Keratinocyte (primary cell): Measurements from ENCODE around the gene NOX5. TPM values are rescaled to one million over a fixed set of nuclear protein-coding genes. Genes with fewer than 3 reads are reported as not detected.

Experiments used
- DNase-seq: peaks from one replicate; pipeline ENCODE4 v3.0.0-alpha.2; 2011; ENCODE audit warnings: low read depth, missing footprints, low spot score
- FAIRE-seq: peaks from 2 replicates; lab custom pipeline; 2011; peaks lifted over from hg19 to GRCh38; lab: Jason Lieb, UNC
- H2AFZ ChIP-seq: 2 replicates; pipeline ENCODE4 v1.6.0; 2012; ENCODE audit warnings: low read length, control low read depth, inconsistent platforms; ENCODE audit not compliant: control insufficient read depth
- H3K27ac ChIP-seq: 2 replicates; pipeline ENCODE4 v1.5.1; 2011; ENCODE audit warnings: low read length; ENCODE audit not compliant: control insufficient read depth, insufficient read depth
- H3K27me3 ChIP-seq: 3 replicates; pipeline ENCODE4 v1.6.0; 2011; ENCODE audit warnings: low read length; ENCODE audit not compliant: control insufficient read depth, insufficient read depth; ENCODE audit errors: extremely low read depth
- H3K36me3 ChIP-seq, 2 experiments: 2 replicates in 1 of 2; 3 replicates in 1 of 2; pipeline ENCODE4 v1.5.1; 2011; ENCODE audit warnings: low read length in 2 of 2, mild to moderate bottlenecking in 1 of 2; ENCODE audit not compliant: control insufficient read depth in 2 of 2, insufficient read depth in 2 of 2; ENCODE audit errors: extremely low read depth in 1 of 2
- H3K4me1 ChIP-seq: 3 replicates; pipeline ENCODE4 v1.5.1; 2011; ENCODE audit warnings: low read length; ENCODE audit not compliant: control insufficient read depth, insufficient read depth; ENCODE audit errors: extremely low read depth
- H3K4me2 ChIP-seq: 3 replicates; pipeline ENCODE4 v1.6.0; 2011; ENCODE audit warnings: low read depth, low read length; ENCODE audit not compliant: control insufficient read depth, insufficient read depth; ENCODE audit errors: extremely low read depth
- H3K4me3 ChIP-seq, 3 experiments: fragments of 200-600 bp in 1 of 3; sonication (generic) in 1 of 3; 2 replicates in 2 of 3; 3 replicates in 1 of 3; pipeline ENCODE4 v1.5.1; 2011 to 2016; ENCODE audit warnings: low read length in 3 of 3, mild to moderate bottlenecking in 3 of 3, control low read depth in 2 of 3, inconsistent platforms in 1 of 3, low read depth in 1 of 3, mixed read lengths in 1 of 3, mixed run types in 1 of 3, moderate library complexity in 1 of 3; ENCODE audit not compliant: control insufficient read depth in 2 of 3, insufficient read depth in 2 of 3; ENCODE audit errors: extremely low read depth in 1 of 3
- H3K79me2 ChIP-seq: 2 replicates; pipeline ENCODE4 v1.6.0; 2012; ENCODE audit warnings: low read length; ENCODE audit not compliant: control insufficient read depth, insufficient read depth
- H3K9ac ChIP-seq: 3 replicates; pipeline ENCODE4 v1.6.0; 2011; ENCODE audit warnings: low read length; ENCODE audit not compliant: control insufficient read depth, insufficient read depth; ENCODE audit errors: extremely low read depth
- H3K9me1 ChIP-seq: 3 replicates; pipeline ENCODE4 v1.6.0; 2011; ENCODE audit warnings: low read length; ENCODE audit not compliant: control insufficient read depth, insufficient read depth; ENCODE audit errors: extremely low read depth
- H3K9me3 ChIP-seq: 2 replicates; pipeline ENCODE4 v1.5.1; 2012; ENCODE audit warnings: low read depth, low read length; ENCODE audit not compliant: control insufficient read depth
- H4K20me1 ChIP-seq: 3 replicates; pipeline ENCODE4 v1.6.0; 2011; ENCODE audit warnings: low read length; ENCODE audit not compliant: control insufficient read depth, insufficient read depth; ENCODE audit errors: extremely low read depth
- EZH2 ChIP-seq: IDR thresholded peaks from one replicate; pipeline ENCODE4 v1.6.1; 2012; ENCODE audit warnings: inconsistent platforms, mild to moderate bottlenecking, low read length, moderate library complexity
- dilution Hi-C: fragments of 300-500 bp; cut with MboI; formaldehyde crosslinking; loops from one replicate; pipeline ENCODE4 v1.7.0; 2020; ENCODE audit warnings: low sequenced_read_pairs; ENCODE audit not compliant: extremely low pct_ligation_motif_present
- polyA plus RNA-seq, 5 experiments: library from polyadenylated mRNA; depleted of rRNA in 3 of 5; stranded (reverse) in 3 of 5; stranded (forward) in 1 of 5; unstranded in 1 of 5; fragments of >200 nt; gene quantifications; 1 replicate in 1 of 5; 2 replicates in 3 of 5; 3 replicates in 1 of 5; pipeline versions ENCODE4 v1.2.1 to v1.2.3, GENCODE V29; 2011 to 2012; ENCODE audit warnings: missing spikeins in 2 of 5, low read depth in 1 of 5, low replicate concordance in 1 of 5
- TF ChIP-seq, protein P1 (sequence below), 3 experiments: IDR thresholded peaks in 1 of 3; conservative IDR thresholded peaks in 1 of 3; optimal IDR thresholded peaks in 1 of 3; 2 replicates in 2 of 3; 3 replicates in 1 of 3; pipeline versions ENCODE3 to v1.5.1; 2011; ENCODE audit warnings: low read length in 3 of 3, mild to moderate bottlenecking in 3 of 3, moderate library complexity in 2 of 3, control low read depth in 1 of 3, inconsistent platforms in 1 of 3; ENCODE audit not compliant: insufficient read depth in 2 of 3; ENCODE audit errors: extremely low read depth in 1 of 3

NOX5 gene
- polyA plus RNA-seq, 1 donor (not counting 4 experiments of a cell fraction or from before 2014, with no cell fraction given) = 0.16 TPM

- no peak overlapping the region for H3K4me3 ChIP-seq
- H2AFZ ChIP-seq = no peak overlapping the region
- H3K36me3 ChIP-seq = no peaks in the 10 kb centered on the region
- dilution Hi-C loops = no loop called here
- H3K9me1 ChIP-seq = no peaks in the 10 kb centered on the region
- H3K27me3 ChIP-seq = no peaks in the 10 kb centered on the region
- no peaks in the 10 kb centered on the region for H4K20me1 ChIP-seq
- FAIRE-seq (no peak), DNase-seq (no peak)
- no peak overlapping the region for H3K9ac ChIP-seq
- H3K4me2 ChIP-seq = no peak overlapping the region
- TF ChIP-seq EZH2 = no peak
- TF ChIP-seq, protein P1, sequence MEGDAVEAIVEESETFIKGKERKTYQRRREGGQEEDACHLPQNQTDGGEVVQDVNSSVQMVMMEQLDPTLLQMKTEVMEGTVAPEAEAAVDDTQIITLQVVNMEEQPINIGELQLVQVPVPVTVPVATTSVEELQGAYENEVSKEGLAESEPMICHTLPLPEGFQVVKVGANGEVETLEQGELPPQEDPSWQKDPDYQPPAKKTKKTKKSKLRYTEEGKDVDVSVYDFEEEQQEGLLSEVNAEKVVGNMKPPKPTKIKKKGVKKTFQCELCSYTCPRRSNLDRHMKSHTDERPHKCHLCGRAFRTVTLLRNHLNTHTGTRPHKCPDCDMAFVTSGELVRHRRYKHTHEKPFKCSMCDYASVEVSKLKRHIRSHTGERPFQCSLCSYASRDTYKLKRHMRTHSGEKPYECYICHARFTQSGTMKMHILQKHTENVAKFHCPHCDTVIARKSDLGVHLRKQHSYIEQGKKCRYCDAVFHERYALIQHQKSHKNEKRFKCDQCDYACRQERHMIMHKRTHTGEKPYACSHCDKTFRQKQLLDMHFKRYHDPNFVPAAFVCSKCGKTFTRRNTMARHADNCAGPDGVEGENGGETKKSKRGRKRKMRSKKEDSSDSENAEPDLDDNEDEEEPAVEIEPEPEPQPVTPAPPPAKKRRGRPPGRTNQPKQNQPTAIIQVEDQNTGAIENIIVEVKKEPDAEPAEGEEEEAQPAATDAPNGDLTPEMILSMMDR (optimal IDR thresholded peaks at IDR 0.05 in 1 of 3, IDR thresholded peaks at IDR 0.05 in 1 of 3, conservative IDR thresholded peaks at IDR 0.05 in 1 of 3; ENCODE audit: extremely low read depth in 1 of 3, insufficient read depth in 2 of 3, low read length in 3 of 3) = no peak
- H3K27ac ChIP-seq = no peak overlapping the region
- peaks cover 13% of the 10 kb centered on the region for H3K4me1 ChIP-seq
- no peaks in the 10 kb centered on the region for H3K9me3 ChIP-seq
- no peaks in the 10 kb centered on the region for H3K79me2 ChIP-seq
Measured at GRCh38 chr15:69070396-69070795, 55.9 kb downstream of the NOX5 start.

DNA sequence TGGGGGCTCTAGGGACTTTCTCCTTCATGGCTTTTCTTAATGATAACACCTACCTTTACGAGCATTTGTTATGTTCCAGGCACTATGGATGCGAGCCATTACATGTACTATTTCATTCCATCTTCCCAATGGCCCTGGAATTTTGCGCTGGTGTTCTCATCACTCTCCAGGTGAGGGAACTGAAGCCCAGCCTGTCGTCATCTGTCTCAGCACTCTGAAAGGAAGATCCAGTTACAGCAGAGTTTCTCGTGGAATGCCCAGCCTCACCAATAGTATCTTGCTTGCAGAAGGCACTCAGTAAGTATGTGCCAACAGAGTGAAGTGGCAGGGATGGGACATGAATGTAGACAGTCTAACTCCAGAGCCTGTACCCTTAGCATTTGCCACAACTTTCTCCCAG, 56.8 kb downstream of the NOX5 start:
- DNase-seq (no peak), FAIRE-seq (no peak)
- H3K9ac ChIP-seq = no peak overlapping the region
- dilution Hi-C loops = no loop called here
- H3K36me3 ChIP-seq = no peaks in the 10 kb centered on the region
- H4K20me1 ChIP-seq = no peaks in the 10 kb centered on the region
- no peaks in the 10 kb centered on the region for H3K9me1 ChIP-seq
- H3K79me2 ChIP-seq = no peaks in the 10 kb centered on the region
- H3K4me2 ChIP-seq = no peak overlapping the region
- H3K27ac ChIP-seq = no peak overlapping the region
- H2AFZ ChIP-seq = no peak overlapping the region
- H3K27me3 ChIP-seq = no peaks in the 10 kb centered on the region
- H3K9me3 ChIP-seq = no peaks in the 10 kb centered on the region
- H3K4me3 ChIP-seq = no peak overlapping the region
- H3K4me1 ChIP-seq = peaks cover 13% of the 10 kb centered on the region
- TF ChIP-seq, protein P1 (optimal IDR thresholded peaks at IDR 0.05 in 1 of 3, IDR thresholded peaks at IDR 0.05 in 1 of 3, conservative IDR thresholded peaks at IDR 0.05 in 1 of 3; ENCODE audit: extremely low read depth in 1 of 3, insufficient read depth in 2 of 3, low read length in 3 of 3) = no peak
- no peak for TF ChIP-seq EZH2
